ENCODE measurements around the gene SLC38A6. TPM values are rescaled to one million over a fixed set of nuclear protein-coding genes. Genes with fewer than 3 reads are reported as not detected.

The SLC38A6 gene
- total RNA-seq, 3 donors from 2014 or later (not counting 1 experiment from before 2014, with no cell fraction given): 7.1 to 11.0 (median 8.8) TPM

- ATAC-seq (no peak), DNase-seq (no peak)
- H3K36me3 Mint-ChIP-seq: no peaks in the 10 kb centered on the region
- TF ChIP-seq CTCF (IDR thresholded peaks at IDR 0.05): no peak
- H3K9me3 Mint-ChIP-seq: no peaks in the 10 kb centered on the region
- H3K4me3 ChIP-seq (ENCODE audit: low read length): no peak overlapping the region
- no peak overlapping the region for H3K27ac Mint-ChIP-seq
- no peaks in the 10 kb centered on the region for H3K27me3 ChIP-seq (ENCODE audit: control insufficient read depth, insufficient read depth, low read length)
- no peak overlapping the region for H3K27ac ChIP-seq (ENCODE audit: low read length)
- no peaks in the 10 kb centered on the region for H3K4me1 ChIP-seq (ENCODE audit: control insufficient read depth, insufficient read depth, low read length)
- no peaks in the 10 kb centered on the region for H3K4me1 Mint-ChIP-seq
- intact Hi-C loops (cut with micrococcal nuclease): no loop called here
- no peak overlapping the region for H3K4me3 Mint-ChIP-seq
- no peaks in the 10 kb centered on the region for H3K27me3 Mint-ChIP-seq (ENCODE audit: low read depth in 2 of 2)
- no peaks in the 10 kb centered on the region for H3K36me3 ChIP-seq (ENCODE audit: control insufficient read depth, insufficient read depth, low read length)
- H3K9me3 ChIP-seq (ENCODE audit: control insufficient read depth, insufficient read depth, low read length): no peaks in the 10 kb centered on the region
Observed at GRCh38 chr14:61077437-61077836, 96.4 kb downstream of the SLC38A6 start.

GRCh38 chr14:61077951-61078720, 97.1 kb downstream of the SLC38A6 start:
- TF ChIP-seq CTCF (IDR thresholded peaks at IDR 0.05): no peak
- Histone ChIP-seq H3K4me3 (ENCODE audit: low read length) (no peak overlapping the region), H3K27ac (ENCODE audit: low read length) (no peak overlapping the region), H3K4me1 (ENCODE audit: control insufficient read depth, insufficient read depth, low read length) (no peaks in the 10 kb centered on the region), H3K36me3 (ENCODE audit: control insufficient read depth, insufficient read depth, low read length) (no peaks in the 10 kb centered on the region), H3K27me3 (ENCODE audit: control insufficient read depth, insufficient read depth, low read length) (no peaks in the 10 kb centered on the region), H3K9me3 (ENCODE audit: control insufficient read depth, insufficient read depth, low read length) (no peaks in the 10 kb centered on the region)
- no peaks in the 10 kb centered on the region for H3K9me3 Mint-ChIP-seq
- ATAC-seq: no peak
- no peak overlapping the region for H3K27ac Mint-ChIP-seq
- no peaks in the 10 kb centered on the region for H3K4me1 Mint-ChIP-seq
- intact Hi-C loops (cut with micrococcal nuclease): no loop called here
- DNase-seq: no peak
- no peak overlapping the region for H3K4me3 Mint-ChIP-seq
- H3K36me3 Mint-ChIP-seq: no peaks in the 10 kb centered on the region
- 95% methylated on average over 4 of the region's 4 CpGs for WGBS (ENCODE audit: insufficient coverage)
- H3K27me3 Mint-ChIP-seq (ENCODE audit: low read depth in 2 of 2): no peaks in the 10 kb centered on the region

- no peaks in the 10 kb centered on the region for H3K9me3 ChIP-seq (ENCODE audit: control insufficient read depth, insufficient read depth, low read length)
- no peak for TF ChIP-seq CTCF (IDR thresholded peaks at IDR 0.05)
- H3K27me3 ChIP-seq (ENCODE audit: control insufficient read depth, insufficient read depth, low read length): no peaks in the 10 kb centered on the region
- DNase-seq: no peak
- H3K36me3 ChIP-seq (ENCODE audit: control insufficient read depth, insufficient read depth, low read length): no peaks in the 10 kb centered on the region
- Mint-ChIP-seq H3K4me3 (no peak overlapping the region), H3K4me1 (no peaks in the 10 kb centered on the region), H3K27me3 (ENCODE audit: low read depth in 2 of 2) (peaks cover 0 to 2% of the 10 kb centered on the region in 2 donors), H3K9me3 (no peaks in the 10 kb centered on the region), H3K27ac (no peak overlapping the region), H3K36me3 (no peaks in the 10 kb centered on the region)
- ATAC-seq: no peak
- no peak overlapping the region for H3K27ac ChIP-seq (ENCODE audit: low read length)
- intact Hi-C loops (cut with micrococcal nuclease): no loop called here
- 90% methylated on average over 11 of the region's 11 CpGs for WGBS (ENCODE audit: insufficient coverage)
- no peak overlapping the region for H3K4me3 ChIP-seq (ENCODE audit: low read length)
- H3K4me1 ChIP-seq (ENCODE audit: control insufficient read depth, insufficient read depth, low read length): no peaks in the 10 kb centered on the region
Observed at GRCh38 chr14:61080591-61081010, 99.6 kb downstream of the SLC38A6 start.

- no peak overlapping the region for H3K4me3 ChIP-seq (ENCODE audit: low read length)
- H3K4me3 Mint-ChIP-seq: no peak overlapping the region
- H3K27ac ChIP-seq (ENCODE audit: low read length): no peak overlapping the region
- H3K9me3 ChIP-seq (ENCODE audit: control insufficient read depth, insufficient read depth, low read length): no peaks in the 10 kb centered on the region
- no peak overlapping the region for H3K27ac Mint-ChIP-seq
- no CpG with 5 or more reads among the region's 1 CpG for WGBS (ENCODE audit: insufficient coverage)
- ATAC-seq: no peak
- H3K36me3 Mint-ChIP-seq: no peaks in the 10 kb centered on the region
- no peaks in the 10 kb centered on the region for H3K27me3 ChIP-seq (ENCODE audit: control insufficient read depth, insufficient read depth, low read length)
- TF ChIP-seq CTCF (IDR thresholded peaks at IDR 0.05): no peak
- no peaks in the 10 kb centered on the region for H3K9me3 Mint-ChIP-seq
- peaks cover 0 to 2% of the 10 kb centered on the region in 2 donors for H3K27me3 Mint-ChIP-seq (ENCODE audit: low read depth in 2 of 2)
- no peaks in the 10 kb centered on the region for H3K4me1 Mint-ChIP-seq
- no peaks in the 10 kb centered on the region for H3K4me1 ChIP-seq (ENCODE audit: control insufficient read depth, insufficient read depth, low read length)
- intact Hi-C loops (cut with micrococcal nuclease): no loop called here
- no peak for DNase-seq
- no peaks in the 10 kb centered on the region for H3K36me3 ChIP-seq (ENCODE audit: control insufficient read depth, insufficient read depth, low read length)
Observed at GRCh38 chr14:61088081-61088480, 107.0 kb downstream of the SLC38A6 start.
